Muscle layer of colon (tissue), 2 donors: ENCODE results near the gene ELF3.

Experiments used
- H3K27ac ChIP-seq: one replicate; pipeline ENCODE4 v1.7.0; 2013; ENCODE audit warnings: low read depth, mild to moderate bottlenecking, low read length, moderate library complexity
- H3K27me3 ChIP-seq, 2 donors: one replicate each; pipeline ENCODE4 v1.7.0; 2013; ENCODE audit warnings: low read length in 2 of 2, mild to moderate bottlenecking in 2 of 2; ENCODE audit not compliant: insufficient read depth in 2 of 2, control insufficient read depth in 1 of 2
- H3K36me3 ChIP-seq: one replicate; pipeline ENCODE4 v1.7.0; 2013; ENCODE audit warnings: mild to moderate bottlenecking, low read length; ENCODE audit not compliant: insufficient read depth
- H3K4me1 ChIP-seq: one replicate; pipeline ENCODE4 v1.7.0; 2013; ENCODE audit warnings: mild to moderate bottlenecking, low read length; ENCODE audit not compliant: insufficient read depth
- H3K4me3 ChIP-seq, 2 donors: one replicate each; pipeline ENCODE4 v1.7.0; 2013; ENCODE audit warnings: low read length in 2 of 2, low read depth in 1 of 2, mild to moderate bottlenecking in 1 of 2, moderate library complexity in 1 of 2
- H3K9ac ChIP-seq: one replicate; pipeline ENCODE4 v1.7.0; 2013; ENCODE audit warnings: low read length
- H3K9me3 ChIP-seq: one replicate; pipeline ENCODE4 v1.7.0; 2013; ENCODE audit warnings: mild to moderate bottlenecking, low read length
- donor health status: abdominal sarcoma.
- donor health status: Adenocarcinoma of cecum.

ELF3 gene

GRCh38 chr1:202011994-202012393 lies 1.6 kb downstream of the ELF3 start:
- H3K4me3 ChIP-seq: no peak overlapping the region
- no peak overlapping the region for H3K9ac ChIP-seq
- no peaks in the 10 kb centered on the region for H3K4me1 ChIP-seq
- H3K27me3 ChIP-seq: no peaks in the 10 kb centered on the region
- no peaks in the 10 kb centered on the region for H3K36me3 ChIP-seq
- H3K9me3 ChIP-seq: no peaks in the 10 kb centered on the region
- H3K27ac ChIP-seq: no peak overlapping the region

DNA sequence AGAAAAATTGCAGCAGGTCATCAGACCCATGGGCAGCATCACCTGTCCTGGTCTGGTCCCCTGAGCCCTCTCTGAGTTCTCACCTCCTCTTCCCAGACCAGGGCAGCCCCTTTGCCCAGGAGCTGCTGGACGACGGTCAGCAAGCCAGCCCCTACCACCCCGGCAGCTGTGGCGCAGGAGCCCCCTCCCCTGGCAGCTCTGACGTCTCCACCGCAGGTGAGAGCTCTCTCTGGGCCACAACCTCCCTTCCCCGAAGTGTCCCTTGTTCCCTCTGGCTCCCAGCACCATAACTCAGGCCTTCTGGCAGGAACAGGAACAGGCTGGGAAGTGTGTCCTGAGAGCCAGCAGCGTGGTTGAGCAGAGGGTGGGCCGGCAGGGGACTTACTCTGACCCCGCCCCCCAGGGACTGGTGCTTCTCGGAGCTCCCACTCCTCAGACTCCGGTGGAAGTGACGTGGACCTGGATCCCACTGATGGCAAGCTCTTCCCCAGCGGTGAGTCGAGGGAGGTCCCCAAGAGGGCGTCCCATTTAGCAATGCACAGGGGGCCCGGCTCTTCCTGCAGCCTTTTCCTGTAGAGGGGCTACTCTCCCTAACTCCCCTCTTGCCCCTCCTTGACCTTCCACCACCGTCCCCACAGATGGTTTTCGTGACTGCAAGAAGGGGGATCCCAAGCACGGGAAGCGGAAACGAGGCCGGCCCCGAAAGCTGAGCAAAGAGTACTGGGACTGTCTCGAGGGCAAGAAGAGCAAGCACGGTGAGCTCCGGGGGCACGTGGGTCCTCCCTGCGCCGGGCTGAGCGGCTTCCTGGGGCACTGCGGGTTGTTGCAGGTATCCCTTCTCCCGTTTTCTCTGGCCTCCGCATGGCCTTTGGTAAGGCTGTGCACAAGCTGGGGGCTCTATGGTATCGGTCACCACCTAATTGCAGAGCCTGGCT lies 2.4 kb downstream of the ELF3 start:
- Histone ChIP-seq H3K27ac (no peak overlapping the region), H3K36me3 (no peaks in the 10 kb centered on the region)

GRCh38 chr1:202013603-202014002 lies 3.2 kb downstream of the ELF3 start:
- Histone ChIP-seq H3K9me3 (no peaks in the 10 kb centered on the region), H3K27ac (no peak overlapping the region), H3K4me1 (no peaks in the 10 kb centered on the region), H3K36me3 (no peaks in the 10 kb centered on the region), H3K4me3 (no peak overlapping the region), H3K27me3 (peaks cover 0 to 4% of the 10 kb centered on the region in 2 donors), H3K9ac (no peak overlapping the region)

More for the DNA sequence above, 2.4 kb downstream of the ELF3 start:
- no peaks in the 10 kb centered on the region for H3K9me3 ChIP-seq
- no peak overlapping the region for H3K4me3 ChIP-seq
- no peaks in the 10 kb centered on the region for H3K4me1 ChIP-seq
- no peak overlapping the region for H3K9ac ChIP-seq
- H3K27me3 ChIP-seq: no peaks in the 10 kb centered on the region

- peaks cover 0 to 8% of the 10 kb centered on the region in 2 donors for H3K27me3 ChIP-seq
- no peak overlapping the region for H3K4me3 ChIP-seq
- no peaks in the 10 kb centered on the region for H3K9me3 ChIP-seq
- no peak overlapping the region for H3K27ac ChIP-seq
- no peaks in the 10 kb centered on the region for H3K4me1 ChIP-seq
- H3K9ac ChIP-seq: no peak overlapping the region
- H3K36me3 ChIP-seq: no peaks in the 10 kb centered on the region
Observed at GRCh38 chr1:202014060-202014459, 3.7 kb downstream of the ELF3 start.

DNA sequence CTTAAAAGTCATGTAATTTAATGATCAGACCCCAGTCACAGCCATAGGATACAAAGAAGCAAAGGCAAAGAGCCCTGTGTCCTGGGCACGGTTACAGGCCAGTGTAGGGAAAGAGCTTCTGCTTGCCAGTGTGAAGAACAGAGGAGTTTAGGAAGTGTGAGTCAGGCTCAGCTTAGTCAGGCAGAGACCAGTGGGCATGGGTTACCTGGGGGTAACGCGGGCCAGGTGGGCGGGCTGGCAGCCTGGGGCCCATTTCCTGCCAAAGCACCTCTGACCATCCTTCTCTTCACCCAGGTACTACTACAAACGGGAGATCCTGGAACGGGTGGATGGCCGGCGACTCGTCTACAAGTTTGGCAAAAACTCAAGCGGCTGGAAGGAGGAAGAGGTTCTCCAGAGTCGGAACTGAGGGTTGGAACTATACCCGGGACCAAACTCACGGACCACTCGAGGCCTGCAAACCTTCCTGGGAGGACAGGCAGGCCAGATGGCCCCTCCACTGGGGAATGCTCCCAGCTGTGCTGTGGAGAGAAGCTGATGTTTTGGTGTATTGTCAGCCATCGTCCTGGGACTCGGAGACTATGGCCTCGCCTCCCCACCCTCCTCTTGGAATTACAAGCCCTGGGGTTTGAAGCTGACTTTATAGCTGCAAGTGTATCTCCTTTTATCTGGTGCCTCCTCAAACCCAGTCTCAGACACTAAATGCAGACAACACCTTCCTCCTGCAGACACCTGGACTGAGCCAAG lies 4.7 kb downstream of the ELF3 start:
- Histone ChIP-seq H3K27ac (no peak overlapping the region), H3K4me3 (no peak overlapping the region), H3K4me1 (no peaks in the 10 kb centered on the region), H3K36me3 (no peaks in the 10 kb centered on the region), H3K27me3 (peaks cover 0 to 10% of the 10 kb centered on the region in 2 donors), H3K9me3 (no peaks in the 10 kb centered on the region), H3K9ac (no peak overlapping the region)

- Histone ChIP-seq H3K27ac (no peak overlapping the region), H3K4me3 (no peak overlapping the region), H3K27me3 (peaks cover 0 to 10% of the 10 kb centered on the region in 2 donors), H3K4me1 (no peaks in the 10 kb centered on the region), H3K9ac (no peak overlapping the region), H3K9me3 (no peaks in the 10 kb centered on the region), H3K36me3 (no peaks in the 10 kb centered on the region)
Observed at GRCh38 chr1:202015662-202015937, 5.2 kb downstream of the ELF3 start.

DNA sequence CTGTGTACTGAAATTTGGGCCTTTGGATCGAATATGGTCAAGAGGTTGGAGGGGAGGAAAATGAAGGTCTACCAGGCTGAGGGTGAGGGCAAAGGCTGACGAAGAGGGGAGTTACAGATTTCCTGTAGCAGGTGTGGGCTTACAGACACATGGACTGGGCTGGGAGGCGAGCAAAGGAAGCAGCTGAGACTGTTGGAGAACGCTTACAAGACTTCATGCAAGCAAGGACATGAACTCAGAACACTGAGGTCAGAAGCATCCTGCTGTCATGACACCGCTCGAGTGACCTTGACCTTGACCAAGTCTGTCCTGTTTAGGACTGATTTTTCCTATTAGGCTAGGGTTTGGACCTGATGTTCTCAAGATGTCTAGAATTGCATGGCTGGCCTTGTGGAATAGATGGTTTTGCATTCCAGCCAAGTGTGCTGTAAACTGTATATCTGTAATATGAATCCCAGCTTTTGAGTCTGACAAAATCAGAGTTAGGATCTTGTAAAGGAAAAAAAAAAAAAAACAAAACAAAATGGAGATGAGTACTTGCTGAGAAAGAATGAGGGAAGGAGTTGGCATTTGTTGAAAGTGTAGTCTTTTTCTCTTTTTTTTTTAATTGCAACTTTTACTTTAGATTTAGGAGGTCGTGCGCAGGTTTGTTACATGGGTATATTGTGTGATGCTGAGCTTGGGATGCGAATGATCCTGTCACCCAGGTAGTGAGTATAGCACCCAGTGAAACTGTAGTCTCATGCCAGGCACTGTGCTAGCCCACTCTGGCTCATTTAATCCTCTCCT lies 5.8 kb downstream of the ELF3 start:
- peaks cover 0 to 10% of the 10 kb centered on the region in 2 donors for H3K27me3 ChIP-seq
- H3K4me3 ChIP-seq: no peak overlapping the region
- no peaks in the 10 kb centered on the region for H3K4me1 ChIP-seq
- H3K27ac ChIP-seq: no peak overlapping the region
- H3K36me3 ChIP-seq: no peaks in the 10 kb centered on the region
- no peak overlapping the region for H3K9ac ChIP-seq
- no peaks in the 10 kb centered on the region for H3K9me3 ChIP-seq

GRCh38 chr1:202016811-202017748 lies 6.7 kb downstream of the ELF3 start:
- H3K9ac ChIP-seq: no peak overlapping the region
- no peak overlapping the region for H3K27ac ChIP-seq
- no peaks in the 10 kb centered on the region for H3K9me3 ChIP-seq
- H3K4me3 ChIP-seq: no peak overlapping the region
- H3K4me1 ChIP-seq: no peaks in the 10 kb centered on the region
- no peaks in the 10 kb centered on the region for H3K36me3 ChIP-seq
- H3K27me3 ChIP-seq: peaks cover 0 to 10% of the 10 kb centered on the region in 2 donors

GRCh38 chr1:202017749-202018467 lies 7.5 kb downstream of the ELF3 start:
- Histone ChIP-seq H3K9me3 (no peaks in the 10 kb centered on the region), H3K9ac (no peak overlapping the region), H3K4me1 (no peaks in the 10 kb centered on the region), H3K27me3 (peaks cover 0 to 10% of the 10 kb centered on the region in 2 donors), H3K4me3 (no peak overlapping the region), H3K27ac (no peak overlapping the region), H3K36me3 (no peaks in the 10 kb centered on the region)

- no peak overlapping the region for H3K27ac ChIP-seq
- no peak overlapping the region for H3K9ac ChIP-seq
- no peaks in the 10 kb centered on the region for H3K36me3 ChIP-seq
- peaks cover 0 to 10% of the 10 kb centered on the region in 2 donors for H3K27me3 ChIP-seq
- H3K9me3 ChIP-seq: no peaks in the 10 kb centered on the region
- H3K4me1 ChIP-seq: no peaks in the 10 kb centered on the region
- no peak overlapping the region for H3K4me3 ChIP-seq
Observed at GRCh38 chr1:202018468-202019234, 8.3 kb downstream of the ELF3 start.
